Dedifferentiated amniotic fluid mesenchymal stem cell (primary cell): Measurements from ENCODE around the gene PPL.

Experiments
- DNase-seq: peaks from one replicate; pipeline ENCODE4 v3.0.0-alpha.2; 2016; ENCODE audit errors: extremely low spot score

Gene PPL

GRCh38 chr16:4860727-4861342 lies 76.1 kb downstream of the PPL start:
- no peak for DNase-seq

DNA sequence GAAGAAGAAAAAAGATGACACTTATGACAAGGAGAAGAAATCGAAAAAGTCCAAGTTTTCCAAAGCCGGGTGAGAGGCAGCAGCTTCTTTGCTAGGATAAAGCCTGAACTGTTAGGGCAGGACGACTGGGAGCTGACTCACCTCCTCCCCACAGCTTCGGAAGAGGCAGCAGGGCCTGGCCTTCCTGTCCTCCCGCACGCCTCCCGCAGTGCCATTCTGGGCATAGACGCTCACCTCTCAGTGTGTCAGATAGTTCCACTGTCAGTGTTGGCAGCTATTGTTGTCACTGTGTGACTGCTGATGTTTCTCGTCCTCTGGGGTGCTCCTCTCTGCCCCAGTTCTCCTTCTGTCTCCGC lies 77.1 kb downstream of the PPL start:
- no peak for DNase-seq

DNA sequence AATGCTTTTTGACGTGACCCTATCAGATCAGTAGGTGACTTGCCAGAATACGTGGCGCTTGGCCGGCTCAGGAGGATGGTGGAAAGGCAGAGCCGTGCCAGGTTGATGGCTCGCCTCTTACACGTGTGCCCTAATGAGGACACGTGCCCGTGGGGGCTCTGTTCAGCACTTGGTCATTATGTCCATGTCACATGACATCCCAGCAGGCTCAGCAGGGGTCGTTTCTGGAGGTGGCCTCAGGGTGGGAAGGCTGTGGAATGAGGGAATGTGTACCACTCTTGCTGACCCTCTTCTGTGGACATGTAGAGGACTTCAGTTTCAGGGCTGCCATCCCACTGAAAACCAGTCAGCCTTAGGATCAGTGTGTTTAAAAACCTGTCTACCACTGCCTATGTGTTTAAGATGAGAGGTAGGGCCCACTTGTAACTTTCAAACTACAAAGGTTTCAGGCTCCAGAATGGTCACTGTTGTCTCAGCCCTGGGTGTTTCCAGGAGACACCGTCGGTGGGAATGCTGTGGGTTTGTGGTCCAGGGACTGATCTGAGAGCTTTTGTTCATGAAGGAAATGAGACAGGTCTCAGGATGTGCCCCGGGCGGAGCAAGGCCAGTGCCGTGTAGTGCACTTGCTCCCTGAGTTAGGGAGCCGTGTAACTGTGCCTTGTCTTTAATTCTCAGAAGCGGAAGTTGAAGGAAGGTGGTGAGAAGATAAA lies 77.6 kb downstream of the PPL start:
- no peak for DNase-seq

DNA sequence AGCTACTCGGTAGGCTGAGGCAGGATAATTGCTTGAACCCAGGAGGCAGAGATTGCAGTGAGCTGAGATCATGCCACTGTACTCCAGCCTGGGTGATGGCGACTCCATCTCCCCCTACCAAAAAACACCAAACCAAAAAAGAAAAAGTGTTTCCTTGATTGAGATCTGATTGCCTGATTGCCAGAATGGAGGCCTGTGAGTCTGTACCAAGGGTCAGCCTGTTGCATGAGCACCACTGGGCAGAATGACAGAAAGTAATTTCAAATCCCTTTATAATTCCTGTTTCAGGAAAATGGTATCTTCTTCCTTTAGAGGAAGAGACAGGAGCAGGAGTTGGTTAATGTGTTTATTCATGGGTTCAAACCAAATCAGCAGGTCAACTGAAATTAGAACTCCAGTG lies 81.1 kb downstream of the PPL start:
- no peak for DNase-seq

- no peak for DNase-seq
These were observed 81.6 kb downstream of the PPL start for GRCh38 chr16:4855371-4855770.

GRCh38 chr16:4852221-4852872 lies 84.6 kb downstream of the PPL start:
- peak; percentile 30 for DNase-seq

GRCh38 chr16:4850211-4850610 lies 86.7 kb downstream of the PPL start:
- DNase-seq, result no peak

GRCh38 chr16:4847774-4848587 lies 89.0 kb downstream of the PPL start:
- peak; percentile 54 for DNase-seq

- DNase-seq, result peak; percentile 95
These were observed 89.8 kb downstream of the PPL start, which contains the start of the genes GLYR1 and UBN1 for GRCh38 chr16:4846901-4847773. Gene GLYR1, minus strand, starts transcription at chr16:4847288. Its CDS starts 23 bp downstream, at chr16:4847265. Gene UBN1, plus strand, starts transcription at chr16:4847481. Its CDS starts 5,437 bp downstream, at chr16:4852918.

- peak; percentile 52 for DNase-seq
These were observed 90.4 kb downstream of the PPL start for GRCh38 chr16:4846503-4846900.

GRCh38 chr16:4840984-4841383 lies 96.0 kb downstream of the PPL start:
- DNase-seq, result no peak

- DNase-seq, result no peak
These were observed 97.0 kb downstream of the PPL start for GRCh38 chr16:4839942-4840341.

DNA sequence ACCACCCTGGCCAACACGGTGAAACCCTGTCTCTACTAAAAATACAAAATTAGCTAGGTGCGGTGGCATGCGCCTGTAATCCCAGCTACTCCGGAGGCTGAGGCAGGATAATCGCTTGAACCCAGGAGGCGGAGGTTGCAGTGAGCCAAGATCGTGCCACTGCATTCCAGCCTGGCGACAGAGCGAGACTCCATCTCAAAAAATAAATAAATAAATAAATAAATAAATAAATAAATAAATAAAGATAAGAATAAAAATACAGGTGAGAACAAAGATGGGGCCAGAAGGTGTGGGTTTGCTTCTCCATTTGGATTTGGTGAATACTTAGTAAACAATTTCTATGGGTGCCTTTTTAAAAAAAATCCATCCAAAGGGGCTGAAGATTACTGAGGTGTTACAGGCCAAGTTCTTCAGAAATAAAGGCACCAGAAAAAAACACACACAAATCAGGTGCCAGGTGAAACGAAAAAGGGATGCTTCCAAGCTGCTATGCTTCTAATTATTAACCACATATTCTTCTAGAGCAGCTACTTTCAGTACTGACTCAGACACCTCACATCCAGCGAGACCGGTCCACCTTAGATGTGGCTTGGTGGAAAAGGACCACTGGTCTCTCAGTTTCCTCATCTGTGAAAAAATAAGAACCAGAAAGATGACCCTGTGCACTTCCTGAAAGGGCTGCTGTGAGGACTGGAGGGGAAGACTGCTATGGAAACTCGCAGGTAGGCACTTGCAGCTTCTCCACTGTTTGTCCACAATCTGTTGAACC lies 99.0 kb downstream of the PPL start:
- DNase-seq, result no peak

DNA sequence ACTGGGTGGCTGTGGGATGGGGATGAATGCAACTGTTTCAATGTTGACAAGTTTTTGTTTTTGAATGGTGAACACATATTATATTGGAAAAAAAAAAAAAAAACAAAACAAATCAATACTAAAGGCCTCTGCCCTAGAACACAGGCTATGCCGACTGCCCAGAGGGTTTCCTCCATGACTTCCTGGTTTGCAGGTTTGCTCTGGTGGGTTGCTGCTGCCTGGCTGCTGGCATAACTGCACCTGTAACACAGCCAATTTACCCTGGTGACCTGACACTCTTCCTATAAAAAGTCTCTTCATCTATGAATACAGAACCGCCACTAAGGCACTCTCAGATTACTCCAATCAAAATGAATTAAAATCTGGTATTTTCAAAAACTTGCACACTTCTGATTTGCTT lies 100.2 kb downstream of the PPL start:
- DNase-seq, result no peak

DNA sequence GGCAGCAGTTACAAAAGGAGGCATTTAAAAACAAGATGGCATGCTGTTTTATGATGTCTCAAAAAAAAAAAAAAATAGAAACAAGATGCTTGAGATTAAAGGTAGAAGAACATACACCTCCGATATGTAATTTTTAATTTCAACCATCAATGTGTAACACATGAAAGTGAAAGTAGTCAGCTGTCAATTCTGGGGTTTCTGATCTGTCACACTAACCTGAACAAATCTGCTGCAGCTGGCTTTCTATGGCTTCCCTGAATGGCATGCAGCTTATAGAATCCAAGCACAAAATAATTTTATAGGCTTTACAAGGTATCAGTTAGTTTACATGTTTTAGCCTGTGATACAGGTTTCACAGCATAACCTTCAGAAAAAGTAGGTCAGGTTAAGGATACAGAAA lies 103.4 kb downstream of the PPL start:
- no peak for DNase-seq

DNA sequence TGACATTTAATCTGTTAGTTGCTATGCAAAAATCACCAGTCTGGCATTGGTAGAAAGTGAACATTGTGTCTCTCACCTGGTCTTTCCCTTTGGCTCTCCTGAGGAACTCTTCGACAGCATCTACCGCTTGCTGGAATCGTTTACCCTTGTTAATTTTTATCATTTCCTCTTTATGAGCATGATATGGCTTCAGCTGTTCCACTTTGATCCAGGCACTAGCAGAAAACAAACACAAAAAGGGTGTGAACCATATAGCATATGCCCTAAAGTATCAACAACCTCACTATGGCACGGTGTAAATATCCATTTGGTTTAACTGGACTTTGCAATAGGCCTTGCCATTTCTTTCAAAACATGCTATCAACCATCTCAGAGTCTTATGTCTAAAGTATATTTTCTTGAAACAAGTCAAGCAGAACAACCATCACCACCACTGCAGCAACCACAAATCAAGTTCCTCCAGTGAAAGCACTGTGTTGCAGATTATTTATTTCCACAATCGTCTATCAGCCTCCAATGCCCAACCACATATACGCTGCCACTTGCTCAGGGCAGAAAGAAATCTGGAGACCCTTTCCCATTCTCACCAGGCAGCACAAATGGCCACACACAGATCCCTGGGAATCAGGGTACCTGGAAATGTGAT lies 104.1 kb downstream of the PPL start:
- DNase-seq, result no peak
